HepG2 (cell line): ENCODE results near the gene FAM50A. TPM values are rescaled to one million over a fixed set of nuclear protein-coding genes. Genes with fewer than 3 reads are reported as not detected.

Source experiments
- ATAC-seq: fragments of 200-7000 bp; cut with Tn5 transposase; 3 replicates; pipeline ENCODE4 v1.9.1; 2020; ENCODE audit warnings: mild to moderate bottlenecking, moderate library complexity
- BruUV-seq: library from RNA; stranded (reverse); fragments of 400-500 nt; replicated peaks from 2 replicates; lab custom pipeline; 2021; lab: Mats Ljungman, UMichigan
- CTCF ChIA-PET: fragments of 300-600 bp; formaldehyde crosslinking; extraction: SDS; loops from one replicate; lab custom pipeline; 2021; ENCODE audit warnings: low total read pairs, inconsistent platforms, low intra/inter-chr PET ratio; lab: Yijun Ruan, JAX
- POLR2A ChIA-PET: fragments of 350-600 bp; sonication (Branson Sonifier 250); formaldehyde crosslinking; loops from one replicate; lab custom pipeline; 2020; ENCODE audit warnings: antibody characterized with exemption, inconsistent platforms; lab: Yijun Ruan, JAX
- DNase-seq: peaks from one replicate; pipeline ENCODE4 v3.0.0-alpha.2; 2015; ENCODE audit warnings: low spot score
- FAIRE-seq: peaks from 3 replicates; lab custom pipeline; 2011; peaks lifted over from hg19 to GRCh38; lab: Jason Lieb, UNC
- H2AFZ ChIP-seq: one replicate; pipeline ENCODE4 v1.6.1; 2011; ENCODE audit warnings: low read length, inconsistent platforms
- H3K27ac ChIP-seq: fragments of 300-600 bp; 3 replicates; pipeline ENCODE4 v1.8.0; 2011; ENCODE audit warnings: mixed run types, mild to moderate bottlenecking, mixed read lengths, low read length, inconsistent platforms; ENCODE audit not compliant: insufficient read depth; ENCODE audit errors: extremely low read length
- H3K27me3 ChIP-seq, 2 experiments: fragments of 200-600 bp in 1 of 2; 2 replicates in 1 of 2; 3 replicates in 1 of 2; pipeline versions ENCODE4 v1.6.0 to v1.8.0; 2011; ENCODE audit warnings: low read length in 2 of 2, mild to moderate bottlenecking in 2 of 2, moderate library complexity in 2 of 2, inconsistent platforms in 1 of 2; ENCODE audit not compliant: insufficient read depth in 2 of 2, control insufficient read depth in 1 of 2
- H3K36me3 ChIP-seq, 2 experiments: fragments of 200-600 bp in 1 of 2; replicated peaks in 1 of 2; 2 replicates in 1 of 2; 3 replicates in 1 of 2; pipeline versions ENCODE4 v1.5.1 to v1.8.0; 2011; ENCODE audit warnings: low read length in 2 of 2, inconsistent platforms in 1 of 2; ENCODE audit not compliant: insufficient read depth in 2 of 2, control insufficient read depth in 1 of 2
- H3K4me1 ChIP-seq: 2 replicates; pipeline ENCODE4 v1.5.1; 2012; ENCODE audit warnings: low read length, inconsistent platforms; ENCODE audit not compliant: insufficient read depth
- H3K4me2 ChIP-seq: 2 replicates; pipeline ENCODE4 v1.6.0; 2011; ENCODE audit warnings: low read depth, low read length, inconsistent platforms
- H3K4me3 ChIP-seq, 3 experiments: fragments of 200-600 bp in 1 of 3; sonication (generic), shearing (Covaris generic) in 1 of 3; replicated peaks in 1 of 3; 2 replicates each; pipeline ENCODE4 v1.5.1; 2011 to 2016; ENCODE audit warnings: low read length in 3 of 3, inconsistent platforms in 2 of 3, low read depth in 2 of 3, mild to moderate bottlenecking in 2 of 3, control low read depth in 1 of 3, mixed read lengths in 1 of 3; ENCODE audit not compliant: insufficient read depth in 1 of 3
- H3K79me2 ChIP-seq: one replicate; pipeline ENCODE4 v1.6.1; 2011; ENCODE audit warnings: low read length, inconsistent platforms; ENCODE audit not compliant: insufficient read depth
- H3K9ac ChIP-seq: 2 replicates; pipeline ENCODE4 v1.6.0; 2011; ENCODE audit warnings: mild to moderate bottlenecking, low read depth, low read length, inconsistent platforms; ENCODE audit not compliant: insufficient read depth
- H3K9me3 ChIP-seq: 2 replicates; pipeline ENCODE4 v1.5.1; 2012; ENCODE audit warnings: mild to moderate bottlenecking, low read length
- H4K20me1 ChIP-seq: 2 replicates; pipeline ENCODE4 v1.6.0; 2011; ENCODE audit warnings: inconsistent platforms, mild to moderate bottlenecking, low read length, moderate library complexity; ENCODE audit not compliant: insufficient read depth
- NFRKB ChIP-seq: fragments of 450-650 bp; IDR thresholded peaks from 2 replicates; pipeline ENCODE4 v1.6.1; 2017
- SPEN ChIP-seq: sonication (generic); formaldehyde crosslinking; IDR thresholded peaks from 2 replicates; pipeline ENCODE4 v1.5.1; 2020; ENCODE audit warnings: low read depth, mild to moderate bottlenecking, missing genetic modification reagents
- STAG1 ChIP-seq: sonication (generic); formaldehyde crosslinking; IDR thresholded peaks from 2 replicates; pipeline ENCODE4 v1.4.0; 2020; ENCODE audit warnings: missing genetic modification reagents
- ZMYM3 ChIP-seq: sonication (generic); formaldehyde crosslinking; IDR thresholded peaks from 2 replicates; pipeline ENCODE4 v1.5.1; 2020; ENCODE audit warnings: mild to moderate bottlenecking, missing genetic modification reagents
- ZNF280B ChIP-seq: sonication (generic); formaldehyde crosslinking; IDR thresholded peaks from 2 replicates; pipeline ENCODE4 v1.5.0; 2020; ENCODE audit warnings: missing genetic modification reagents, mild to moderate bottlenecking, borderline replicate concordance
- ZNF574 ChIP-seq: sonication (generic); formaldehyde crosslinking; IDR thresholded peaks from 2 replicates; pipeline ENCODE4 v1.4.0; 2020; ENCODE audit warnings: missing genetic modification reagents
- ZNF674 ChIP-seq: sonication (generic); formaldehyde crosslinking; IDR thresholded peaks from 2 replicates; pipeline ENCODE4 v1.5.0; 2020; ENCODE audit warnings: low read depth, mild to moderate bottlenecking, missing genetic modification reagents
- WGBS: methylation state at CpG from one replicate; pipeline ENCODE4 v1.1.6; 2017; ENCODE audit warnings: low lambda C conversion rate; 5-methylcytosine and 5-hydroxymethylcytosine counted together
- in situ Hi-C: cut with HindIII; loops from 2 replicates; pipeline ENCODE4 v1.10.0; 2017; ENCODE audit warnings: low pct_unique_long_range_greater_than_20kb; ENCODE audit not compliant: extremely low pct_ligation_motif_present
- intact Hi-C: fragments of 100-400 bp; cut with micrococcal nuclease; formaldehyde crosslinking; loops from one replicate; pipeline ENCODE4 v1.10.0; 2022; ENCODE audit not compliant: unreplicated experiment
- polyA plus RNA-seq, 8 experiments: library from polyadenylated mRNA; depleted of rRNA in 3 of 8; stranded (reverse) in 7 of 8; unstranded in 1 of 8; fragments of >200 nt; fragmentation: Illumina TruSeq in 4 of 8; extraction: Trizol in 4 of 8; gene quantifications; 2 replicates each; pipeline versions ENCODE4 v1.2.1 to v1.2.3, GENCODE V29; 2011 to 2016; ENCODE audit warnings: low read depth in 4 of 8, missing spikeins in 1 of 8, mixed read lengths in 1 of 8; ENCODE audit not compliant: insufficient read depth in 1 of 8
- total RNA-seq, 5 experiments: library from RNA; depleted of rRNA; stranded (reverse); fragments of >200 nt; fragmentation: Illumina TruSeq; extraction: Trizol; gene quantifications; 2 replicates each; pipeline ENCODE4 v1.2.3, GENCODE V29; 2016; ENCODE audit warnings: low read depth in 1 of 5

The FAM50A gene
- total and polyA plus RNA-seq, 2 of the 13 experiments (the other 11 are each of a cell fraction or from before 2014, with no cell fraction given), result 30.7 to 40.7 TPM

GRCh38 chrX:154482786-154483185 lies 38.8 kb downstream of the FAM50A start:
- Histone ChIP-seq H3K9me3 (no peaks in the 10 kb centered on the region), H3K27ac (no peak overlapping the region), H3K79me2 (no peaks in the 10 kb centered on the region), H3K4me2 (no peak overlapping the region), H3K4me3 (no peak overlapping the region), H3K36me3 (no peaks in the 10 kb centered on the region; a peak in 1 of 5 replicates), H2AFZ (no peak overlapping the region), H3K4me1 (peaks cover 23% of the 10 kb centered on the region), H3K9ac (no peak overlapping the region), H3K27me3 (no peaks in the 10 kb centered on the region), H4K20me1 (no peaks in the 10 kb centered on the region)
- FAIRE-seq, result no peak
- no peak for TF ChIP-seq SPEN (CRISPR knock-in tag)
- no peak for TF ChIP-seq ZMYM3 (CRISPR knock-in tag)
- no peak for TF ChIP-seq ZNF280B (CRISPR knock-in tag)
- TF ChIP-seq ZNF674 (CRISPR knock-in tag), result no peak
- TF ChIP-seq NFRKB, result no peak
- no peak for TF ChIP-seq ZNF574
- no peak for TF ChIP-seq STAG1
- WGBS, result 100% methylated on average over 2 of the region's 7 CpGs
- no TSS peak for BruUV-seq
- DNase-seq, result no peak
- in situ Hi-C loops, result loop anchor here (5.0 kb wide), 1 partner anchor 35 kb away; the partner anchor contains the start of gene FAM3A
- CTCF ChIA-PET, result no interaction called here
- no peak for ATAC-seq
- POLR2A ChIA-PET, result interaction anchor here (2.3 kb wide), 1 partner anchor 8 kb away, joined by 11 read pairs; the partner anchor contains the start of gene SLC10A3
- intact Hi-C loops, result no loop called here
